Measurements from ENCODE around the gene BATF3.
"Not testable (repeated sequence)": the region's sequence is repeated elsewhere in the genome, so short reads cannot be mapped to it uniquely, and the experiment has no call there.

Gene BATF3

DNA sequence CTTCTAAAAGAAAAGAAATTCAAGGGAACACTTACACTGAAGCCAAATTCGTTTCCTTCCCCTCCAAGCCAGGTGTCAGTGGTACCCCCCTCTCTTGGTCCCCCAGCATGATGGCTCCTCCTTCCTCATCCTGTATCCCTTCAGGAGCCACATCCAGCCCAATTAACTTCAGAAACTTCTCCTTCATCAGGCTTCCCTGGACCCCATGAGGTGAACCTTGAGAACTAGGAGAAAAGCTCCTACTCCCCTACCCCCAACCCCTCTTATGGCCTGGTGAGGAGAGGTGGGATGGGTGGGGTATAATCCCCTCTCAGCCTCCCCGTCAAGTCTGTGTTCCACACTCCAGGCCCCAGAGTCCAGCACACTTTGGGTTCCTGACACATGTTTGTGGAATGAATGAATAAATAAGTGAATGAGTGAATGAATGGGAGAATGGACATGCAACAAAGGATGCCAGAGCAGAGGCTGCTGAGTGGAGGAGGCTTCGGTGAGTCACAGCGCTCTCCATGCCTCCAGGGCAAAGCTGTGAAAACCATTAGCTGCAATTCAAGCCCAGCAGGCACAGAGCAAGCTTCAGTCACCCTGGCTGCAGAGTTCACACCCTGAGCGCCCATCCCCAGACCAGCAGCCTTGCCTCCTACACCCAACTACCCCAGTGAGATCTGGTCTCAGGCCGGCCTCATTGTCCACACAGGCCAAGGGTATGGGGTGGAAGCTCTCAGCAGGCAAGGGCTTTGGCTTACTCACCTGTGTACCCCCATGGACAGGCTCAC lies 43.8 kb downstream of the BATF3 start:
- DNase-seq: no peak

DNA sequence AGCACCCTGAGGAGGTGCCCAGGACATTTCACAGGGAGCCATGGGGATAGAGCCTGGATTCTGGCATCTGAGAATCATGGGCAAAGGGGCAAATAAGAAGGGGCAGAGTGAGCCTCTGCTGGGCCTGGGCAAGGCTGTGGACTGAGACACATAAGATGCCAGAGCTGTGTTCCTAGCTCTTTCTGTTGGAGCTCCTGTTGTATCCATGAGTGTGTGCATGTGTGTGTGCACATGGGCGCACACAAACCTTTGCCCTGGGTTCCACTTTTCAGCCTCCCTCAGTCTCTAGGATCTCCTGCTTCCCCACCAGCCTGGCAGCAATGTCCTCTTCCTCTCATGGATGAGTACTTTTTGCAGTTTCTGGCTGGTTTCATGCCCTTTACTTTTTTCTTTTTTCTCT lies 47.0 kb downstream of the BATF3 start:
- DNase-seq: no peak

DNA sequence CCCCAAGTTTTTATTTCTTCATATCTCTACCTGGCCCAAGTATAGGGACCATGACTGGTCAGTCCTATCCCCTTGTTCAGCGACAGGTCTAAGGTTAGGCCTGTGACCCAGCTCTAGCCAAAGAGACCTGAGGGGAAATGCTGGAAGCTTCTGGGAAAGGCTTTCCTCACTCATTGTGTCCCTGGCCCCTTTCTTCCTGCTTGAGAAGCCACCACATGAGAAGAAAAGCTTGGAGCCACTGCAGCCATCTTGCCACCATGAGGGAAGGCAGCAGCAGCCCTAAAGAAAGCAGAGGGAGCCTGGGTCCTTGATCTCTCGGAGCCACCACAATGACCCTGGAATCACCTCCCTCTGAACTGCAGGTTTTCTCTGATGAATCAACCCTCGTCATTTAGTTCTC lies 47.7 kb downstream of the BATF3 start:
- no peak for DNase-seq

DNA sequence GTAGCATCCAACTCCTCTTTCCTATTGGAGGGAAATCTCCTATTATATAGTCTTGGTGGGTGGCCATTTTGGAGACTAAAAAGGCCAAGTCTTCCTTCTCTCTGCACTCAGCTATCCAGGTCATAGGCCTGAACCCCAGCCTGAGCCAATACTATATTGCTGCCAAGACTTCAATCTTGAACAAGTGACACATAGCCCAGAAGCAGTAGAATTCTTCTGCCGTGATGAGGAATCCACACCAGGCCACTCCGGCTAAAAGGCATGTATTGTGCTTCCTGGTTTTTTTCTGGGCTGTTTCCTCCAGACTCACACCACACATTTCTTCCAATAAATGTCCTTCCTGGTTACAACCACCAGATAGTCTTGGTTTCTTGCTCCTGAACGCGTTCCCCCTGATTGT lies 48.1 kb downstream of the BATF3 start:
- no peak for DNase-seq

DNA sequence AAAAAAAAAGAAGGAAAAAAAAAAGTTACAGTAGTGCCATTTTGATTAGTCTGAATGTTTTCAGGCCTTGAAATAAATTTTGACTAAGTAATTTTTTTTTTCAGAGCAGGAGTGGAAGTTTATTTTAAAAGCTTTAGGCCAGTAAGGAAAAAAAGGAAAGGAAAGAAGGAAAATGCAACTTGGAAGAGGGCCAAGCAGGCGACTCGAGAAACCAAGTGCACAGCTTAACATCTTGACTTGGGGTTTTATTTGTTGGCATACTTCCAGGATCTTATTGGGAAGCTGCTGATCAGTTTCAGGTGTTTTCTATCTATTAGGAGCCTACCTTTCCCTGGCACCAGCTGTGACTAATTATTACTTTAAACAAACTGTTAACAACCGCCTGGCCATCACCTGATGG lies 49.4 kb downstream of the BATF3 start:
- DNase-seq: no peak

DNA sequence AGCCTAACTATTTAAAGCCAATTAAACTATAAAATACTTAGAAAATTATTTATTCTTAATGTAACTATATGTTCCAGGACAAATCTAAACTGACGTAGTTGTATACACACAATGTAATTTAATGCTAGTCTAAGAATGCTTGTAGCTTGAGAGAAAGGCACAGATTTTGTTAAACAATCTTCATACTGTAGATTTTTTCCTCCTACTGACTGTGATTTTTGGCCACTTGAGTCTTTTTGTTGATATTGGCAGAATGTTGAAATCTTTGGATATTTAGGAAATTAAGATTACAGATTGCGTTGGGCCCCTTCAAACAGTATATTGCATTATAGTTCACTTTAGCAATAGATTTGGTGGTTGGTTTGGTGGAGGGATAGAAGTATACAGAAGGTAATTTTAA lies 50.6 kb downstream of the BATF3 start:
- DNase-seq: no peak

DNA sequence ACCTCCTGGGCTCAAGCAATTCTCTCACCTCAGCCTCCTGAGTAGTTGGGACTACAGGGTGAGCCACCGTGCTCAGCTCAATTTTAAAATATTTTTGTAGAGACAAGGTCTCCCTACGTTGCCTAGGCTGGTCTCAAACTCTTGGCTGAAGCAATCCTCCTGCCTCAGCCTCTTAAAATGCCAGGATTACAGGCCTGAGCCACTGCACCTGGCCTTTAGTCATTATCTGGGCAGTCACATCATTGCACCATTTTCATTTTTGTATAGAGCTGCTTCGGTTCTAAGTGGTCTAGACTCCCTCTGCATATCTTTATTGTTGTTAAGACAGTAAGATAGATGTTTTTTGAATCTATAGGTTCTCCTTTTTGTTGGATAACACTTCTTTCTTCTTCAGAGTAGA lies 51.2 kb downstream of the BATF3 start:
- DNase-seq: no peak

DNA sequence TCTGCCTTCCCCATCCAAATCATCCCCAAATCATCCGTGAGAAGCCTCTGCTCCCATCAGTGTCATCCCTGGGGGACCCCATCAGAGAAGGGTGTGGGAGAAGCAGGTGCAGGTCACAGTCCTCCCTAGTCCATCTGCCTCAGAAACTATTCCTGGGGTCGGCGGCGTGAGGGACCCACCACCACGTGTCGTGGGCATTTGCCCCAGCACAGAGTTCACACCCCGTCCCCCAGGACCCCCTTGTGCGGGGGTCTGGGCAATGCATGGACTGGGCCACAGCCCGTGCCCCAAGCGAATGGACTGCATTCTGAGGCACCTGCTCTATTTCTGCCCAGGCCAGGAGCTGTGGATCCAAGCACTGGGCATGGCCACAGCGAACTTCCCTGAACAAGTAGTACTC lies 52.6 kb downstream of the BATF3 start:
- no peak for DNase-seq

DNA sequence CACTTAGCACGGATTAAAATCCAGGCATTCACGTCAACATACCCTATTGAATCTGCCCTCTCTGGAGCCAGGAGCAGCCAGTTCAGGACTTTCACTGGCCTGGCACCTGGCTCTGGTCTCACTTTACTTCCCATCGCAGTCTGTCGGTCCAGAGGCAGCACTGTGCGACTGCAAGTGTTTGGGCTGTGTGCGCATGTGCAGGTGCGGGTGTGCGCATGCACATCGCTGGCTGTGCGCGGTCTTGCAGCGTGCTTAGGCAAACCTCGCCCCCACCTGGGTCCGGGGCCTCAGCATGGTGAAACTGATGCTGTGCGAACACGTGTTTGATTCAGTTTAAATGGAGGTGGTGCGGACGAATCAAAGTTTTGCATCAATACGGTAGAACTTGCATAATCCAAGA lies 53.1 kb downstream of the BATF3 start:
- no peak for DNase-seq

DNA sequence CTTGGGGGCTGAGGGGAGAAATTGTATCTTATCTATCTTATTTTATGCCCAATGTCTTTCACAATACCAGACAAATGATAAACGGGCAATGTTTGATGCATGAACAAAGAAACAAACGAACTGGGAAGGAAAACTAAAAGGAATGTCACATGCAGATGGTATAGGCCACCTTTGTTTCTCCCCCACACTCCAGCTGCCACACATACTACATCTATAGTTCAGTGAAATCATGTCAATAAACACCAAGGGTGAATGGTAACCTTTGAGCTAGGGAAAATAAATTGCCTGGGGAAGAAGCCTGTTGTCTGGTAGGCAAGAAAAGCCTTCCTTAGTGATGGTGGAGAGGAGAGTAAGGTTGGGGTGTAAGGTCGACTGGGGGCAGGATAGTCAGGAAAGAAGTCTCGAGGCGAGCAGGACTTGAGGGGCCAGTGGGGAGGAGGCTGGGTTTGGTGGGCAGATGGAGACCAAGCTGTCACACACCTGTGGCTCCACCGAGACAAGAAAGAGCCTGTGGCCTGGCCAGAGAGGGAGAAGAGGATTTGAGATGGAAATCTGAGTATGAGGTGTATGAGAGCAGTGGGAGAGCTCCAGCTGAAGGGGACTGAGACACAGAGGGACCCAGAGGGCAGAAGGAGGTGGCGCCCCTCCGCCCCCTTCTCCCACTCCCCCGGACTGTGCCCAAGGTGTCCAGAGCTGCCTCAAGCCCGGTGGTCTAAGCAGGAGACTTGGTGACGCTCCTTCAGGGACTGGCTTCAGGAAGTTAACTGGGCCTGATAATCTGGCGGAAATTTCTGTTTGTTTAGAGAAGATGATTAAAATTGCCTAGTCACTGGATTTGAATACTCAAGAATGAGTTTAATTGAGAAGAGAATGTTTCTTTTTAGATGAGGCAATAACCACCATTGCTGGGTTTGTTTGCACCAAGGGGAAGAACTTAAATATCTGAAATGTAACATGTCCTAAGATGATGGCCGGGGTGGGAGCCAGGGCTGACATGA lies 53.8 kb downstream of the BATF3 start:
- no peak for DNase-seq

DNA sequence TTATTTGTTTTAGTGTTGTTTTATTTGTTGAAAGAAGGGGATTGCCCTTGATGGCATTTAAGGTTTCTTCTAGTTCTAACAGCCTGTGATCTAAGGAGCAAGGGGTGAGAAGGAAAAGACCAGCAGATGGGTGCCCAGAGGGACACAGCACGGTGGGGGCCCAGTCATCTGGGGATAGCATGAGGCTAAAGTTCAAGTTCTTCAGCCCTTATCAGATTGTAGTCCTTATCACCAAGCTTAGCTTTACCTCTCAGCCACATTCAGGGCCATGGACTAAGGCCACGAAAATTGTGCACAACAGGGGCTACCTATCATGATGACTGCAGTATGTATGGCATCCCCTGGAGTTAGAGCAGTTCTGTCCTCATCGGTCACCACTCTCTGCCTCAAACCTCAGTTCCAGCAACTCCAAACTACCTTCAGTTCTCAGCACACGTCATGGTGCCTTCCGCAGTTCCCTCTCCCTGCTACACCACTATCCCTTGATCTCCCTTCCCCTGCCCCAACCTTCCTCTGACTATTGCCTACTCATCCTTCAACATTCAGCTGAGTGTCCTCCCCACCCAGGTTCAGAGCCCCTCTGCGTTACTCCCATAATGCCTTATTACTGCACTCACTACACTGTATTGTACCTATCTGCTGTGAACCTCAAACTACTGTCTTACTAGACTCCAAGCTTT lies 54.6 kb downstream of the BATF3 start:
- no peak for DNase-seq

DNA sequence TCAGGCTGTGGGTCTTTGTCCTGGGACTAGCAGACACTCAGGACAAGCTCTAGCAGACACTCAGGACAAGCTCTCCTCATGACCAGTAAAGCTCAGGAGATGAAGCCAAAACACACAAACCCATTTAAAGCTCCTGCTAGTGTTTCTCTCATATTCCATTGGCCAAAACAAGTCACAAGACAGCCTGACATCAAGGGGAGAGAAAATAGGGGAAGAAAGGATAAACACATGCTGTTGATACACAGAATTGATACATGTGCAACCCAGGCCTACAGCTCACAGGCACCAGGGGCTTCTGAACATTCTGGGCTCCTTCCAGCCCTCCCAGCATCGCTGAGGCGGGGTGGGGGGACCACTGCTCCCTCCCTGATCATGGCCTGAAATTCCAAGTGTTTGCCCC lies 55.8 kb downstream of the BATF3 start:
- no peak for DNase-seq

DNA sequence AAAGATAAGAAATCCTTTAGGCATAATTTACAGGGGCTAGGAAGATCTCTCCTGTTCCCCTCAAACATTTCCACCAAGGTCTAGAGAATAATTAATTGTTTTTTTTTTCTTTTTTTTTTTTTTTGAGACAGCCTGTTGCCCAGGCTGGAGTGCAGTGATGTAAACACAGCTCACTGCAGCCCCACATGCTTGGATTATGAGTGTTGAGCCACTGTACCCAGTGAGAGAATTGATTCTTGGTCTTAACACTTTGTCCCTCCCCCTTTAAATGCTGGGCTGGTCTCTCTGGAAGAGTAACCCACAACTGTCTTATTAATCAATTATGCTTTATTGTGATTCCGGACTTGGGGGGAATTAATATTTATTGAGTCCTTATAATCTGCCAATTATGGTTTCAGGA lies 57.7 kb downstream of the BATF3 start:
- no peak for DNase-seq

DNA sequence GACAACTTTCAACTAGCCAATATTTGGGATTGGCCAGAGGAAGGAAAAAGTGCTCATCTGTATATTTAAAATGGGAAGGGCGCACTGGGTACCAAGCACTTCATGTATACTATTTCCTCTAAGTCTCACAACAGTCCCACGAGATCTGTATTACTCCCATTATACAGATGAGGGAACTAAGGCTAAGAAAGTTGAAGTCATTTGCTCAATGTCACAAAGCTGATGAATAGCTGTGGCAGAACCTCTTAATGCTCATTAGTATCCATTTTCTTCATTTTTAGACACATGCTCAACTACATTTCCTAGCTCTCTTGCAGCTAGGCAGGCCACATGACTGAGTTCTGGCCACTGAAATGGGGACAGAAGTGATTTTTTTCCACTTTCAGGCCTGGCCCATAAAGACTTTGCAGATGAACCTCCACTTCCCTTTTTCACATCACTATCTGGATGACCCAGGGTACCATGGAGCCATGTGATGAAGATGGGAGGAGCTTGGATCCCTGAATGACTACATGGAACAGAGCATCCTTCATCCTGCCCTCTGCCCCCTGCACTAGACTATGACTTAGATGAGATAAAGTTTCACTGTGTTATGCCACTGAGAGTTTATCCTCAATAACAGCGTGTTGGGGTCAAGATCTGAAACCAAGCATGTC lies 59.3 kb downstream of the BATF3 start:
- DNase-seq: no peak

DNA sequence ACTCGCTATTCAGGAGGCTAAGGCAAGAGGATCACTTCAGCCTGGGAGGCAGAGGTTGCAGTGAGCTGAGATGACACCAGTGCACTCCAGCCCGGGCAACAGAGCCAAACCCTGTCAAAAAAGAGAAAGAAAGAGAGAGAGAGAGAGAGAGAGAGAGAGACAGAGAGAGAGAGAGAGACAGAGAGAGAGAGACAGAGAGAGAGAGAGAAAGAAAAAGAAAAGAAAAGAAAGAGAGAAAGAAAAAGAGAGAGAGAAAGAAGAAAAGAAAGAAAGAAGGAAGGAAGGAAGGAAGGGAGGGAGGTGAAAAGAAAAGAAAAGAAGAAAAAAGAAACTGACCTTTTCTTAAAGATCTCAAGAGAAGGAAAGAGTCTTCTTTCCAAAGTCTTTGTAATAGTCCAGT lies 60.1 kb downstream of the BATF3 start:
- not testable (repeated sequence) for DNase-seq

DNA sequence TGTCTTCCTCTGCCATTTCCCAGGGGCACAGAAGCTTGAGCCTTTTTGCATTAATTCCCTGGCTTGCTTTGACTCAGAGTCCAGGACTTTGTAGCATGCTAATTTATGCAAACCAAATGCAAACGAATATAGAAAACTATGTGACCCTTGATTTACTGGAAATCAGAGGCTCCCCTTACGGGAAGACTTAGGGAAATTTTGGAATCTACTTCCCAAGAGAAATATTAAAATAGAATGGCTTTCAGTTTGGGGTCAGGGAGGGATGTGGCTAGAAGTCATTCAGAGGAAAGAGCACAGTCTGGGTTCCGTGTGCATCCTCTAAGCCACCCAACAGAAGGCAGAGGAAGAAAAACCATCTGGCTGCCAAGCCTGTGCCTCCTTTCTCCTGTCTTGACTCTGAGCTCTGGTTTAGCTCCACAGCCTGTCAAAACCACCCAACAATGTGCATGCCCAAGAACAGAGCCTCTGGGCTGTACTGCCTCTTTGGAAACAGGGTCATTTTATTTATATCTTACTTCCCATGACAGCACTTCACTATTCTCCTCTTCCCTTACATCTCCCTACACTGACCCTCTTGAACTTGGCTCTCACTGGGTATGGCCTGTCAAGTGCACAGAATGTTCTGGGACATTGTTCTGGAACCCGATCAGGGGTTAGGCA lies 61.0 kb downstream of the BATF3 start:
- DNase-seq: no peak

DNA sequence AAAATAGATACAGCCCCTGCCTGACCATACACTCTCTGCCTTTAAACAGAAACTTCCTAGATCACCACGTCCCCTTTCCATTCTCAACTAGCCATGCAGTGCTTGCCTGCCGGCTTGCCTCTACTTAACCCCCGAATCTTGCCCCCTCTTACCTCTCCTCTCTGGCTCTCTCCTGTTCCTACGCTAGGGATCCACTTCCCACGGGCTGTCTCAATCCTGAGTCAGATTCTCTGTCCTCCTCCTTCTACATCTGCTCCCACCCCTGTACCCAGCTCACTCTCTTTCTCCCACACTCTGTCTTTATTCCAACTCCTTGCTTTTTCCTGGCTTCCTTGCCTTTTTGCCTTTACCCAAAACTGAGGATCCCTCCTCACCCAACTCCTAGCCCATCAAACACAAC lies 61.7 kb downstream of the BATF3 start:
- no peak for DNase-seq
